IMR-90 (cell line): ENCODE measurements around the gene DIAPH2.

Source experiments
- BHLHE40 ChIP-seq: fragments of 150-350 bp; IDR thresholded peaks from 2 replicates; pipeline ENCODE4 v1.6.1; 2016; ENCODE audit warnings: mild to moderate bottlenecking, low read depth, low read length
- CEBPB ChIP-seq: IDR thresholded peaks from 2 replicates; pipeline ENCODE4 v1.6.1; 2012; ENCODE audit warnings: low read depth, low read length, improper control_type of control experiment
- FOS ChIP-seq: fragments of 150-350 bp; IDR thresholded peaks from 2 replicates; pipeline ENCODE4 v1.6.1; 2016; ENCODE audit warnings: low read depth, low read length
- MAFK ChIP-seq: IDR thresholded peaks from 2 replicates; pipeline ENCODE4 v1.6.1; 2012; ENCODE audit warnings: low read depth, low read length, improper control_type of control experiment
- MAZ ChIP-seq: IDR thresholded peaks from 2 replicates; pipeline ENCODE4 v1.6.1; 2012; ENCODE audit warnings: low read depth, mild to moderate bottlenecking, low read length, improper control_type of control experiment, moderate library complexity, borderline replicate concordance
- POLR2A ChIP-seq: IDR thresholded peaks from 2 replicates; pipeline ENCODE4 v1.6.1; 2012; ENCODE audit warnings: mild to moderate bottlenecking, low read depth, low read length
- RAD21 ChIP-seq: IDR thresholded peaks from 2 replicates; pipeline ENCODE4 v1.6.1; 2012; ENCODE audit warnings: low read length, improper control_type of control experiment
- RFX5 ChIP-seq: IDR thresholded peaks from 2 replicates; pipeline ENCODE4 v1.8.0; 2012; ENCODE audit warnings: low read depth, mild to moderate bottlenecking, low read length, moderate library complexity
- TF ChIP-seq, protein P1 (sequence below): conservative IDR thresholded peaks from 2 replicates; pipeline ENCODE4 v1.5.1; 2012; ENCODE audit warnings: mild to moderate bottlenecking, low read depth, low read length, improper control_type of control experiment
- TF ChIP-seq, protein P2 (sequence below): fragments of 150-350 bp; IDR thresholded peaks from 2 replicates; pipeline ENCODE4 v1.6.1; 2016; ENCODE audit warnings: low read depth, mild to moderate bottlenecking, low read length, moderate library complexity, borderline replicate concordance
- TF ChIP-seq, protein P3 (sequence below): fragments of 150-350 bp; IDR thresholded peaks from 2 replicates; pipeline ENCODE4 v1.6.1; 2017; ENCODE audit warnings: mild to moderate bottlenecking, antibody characterized with exemption, low read length, low read depth

DNA sequence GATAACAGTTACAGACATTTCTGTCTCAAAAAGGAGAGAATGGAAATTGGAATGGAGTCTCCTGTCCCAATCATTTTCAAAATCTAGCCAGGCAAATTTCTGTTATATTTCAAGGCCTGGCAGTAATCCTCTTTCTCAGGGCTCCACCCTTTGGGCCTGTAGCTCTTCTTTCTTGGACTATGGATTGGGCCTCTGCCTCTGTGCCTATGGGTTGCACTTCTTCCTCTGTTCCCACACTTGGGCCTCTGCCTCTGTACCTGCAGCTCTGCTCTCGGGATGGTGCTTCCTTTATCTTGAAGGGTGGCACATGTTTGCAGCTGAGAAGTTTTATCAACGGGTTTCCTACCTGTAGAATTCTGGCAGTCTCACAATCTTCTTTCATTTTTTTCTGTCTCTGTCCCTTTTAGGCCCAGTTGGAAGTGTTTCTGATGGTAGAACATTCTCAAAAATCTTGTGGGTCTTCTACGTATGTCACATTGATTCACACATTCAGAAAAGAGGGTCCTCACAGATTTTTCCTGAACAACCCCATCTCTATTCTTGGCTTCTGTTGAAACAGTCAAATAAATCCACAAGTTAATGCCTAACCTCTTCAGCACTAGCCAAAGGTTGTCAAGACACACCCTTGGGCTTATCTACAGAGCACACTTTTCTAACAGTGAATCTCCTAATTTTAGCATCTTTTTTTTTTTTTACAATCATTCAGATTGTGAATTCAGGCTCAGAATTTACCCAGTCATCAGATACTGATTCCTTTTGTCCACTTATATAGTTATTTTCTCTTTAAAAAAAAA lies 918.0 kb downstream of the DIAPH2 start:
- TF ChIP-seq POLR2A (no peak), RFX5 (no peak), BHLHE40 (no peak), MAFK (no peak), CEBPB (no peak), RAD21 (no peak), MAZ (no peak), FOS (no peak)
- TF ChIP-seq, protein P1, sequence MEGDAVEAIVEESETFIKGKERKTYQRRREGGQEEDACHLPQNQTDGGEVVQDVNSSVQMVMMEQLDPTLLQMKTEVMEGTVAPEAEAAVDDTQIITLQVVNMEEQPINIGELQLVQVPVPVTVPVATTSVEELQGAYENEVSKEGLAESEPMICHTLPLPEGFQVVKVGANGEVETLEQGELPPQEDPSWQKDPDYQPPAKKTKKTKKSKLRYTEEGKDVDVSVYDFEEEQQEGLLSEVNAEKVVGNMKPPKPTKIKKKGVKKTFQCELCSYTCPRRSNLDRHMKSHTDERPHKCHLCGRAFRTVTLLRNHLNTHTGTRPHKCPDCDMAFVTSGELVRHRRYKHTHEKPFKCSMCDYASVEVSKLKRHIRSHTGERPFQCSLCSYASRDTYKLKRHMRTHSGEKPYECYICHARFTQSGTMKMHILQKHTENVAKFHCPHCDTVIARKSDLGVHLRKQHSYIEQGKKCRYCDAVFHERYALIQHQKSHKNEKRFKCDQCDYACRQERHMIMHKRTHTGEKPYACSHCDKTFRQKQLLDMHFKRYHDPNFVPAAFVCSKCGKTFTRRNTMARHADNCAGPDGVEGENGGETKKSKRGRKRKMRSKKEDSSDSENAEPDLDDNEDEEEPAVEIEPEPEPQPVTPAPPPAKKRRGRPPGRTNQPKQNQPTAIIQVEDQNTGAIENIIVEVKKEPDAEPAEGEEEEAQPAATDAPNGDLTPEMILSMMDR: no peak
- TF ChIP-seq, protein P2, sequence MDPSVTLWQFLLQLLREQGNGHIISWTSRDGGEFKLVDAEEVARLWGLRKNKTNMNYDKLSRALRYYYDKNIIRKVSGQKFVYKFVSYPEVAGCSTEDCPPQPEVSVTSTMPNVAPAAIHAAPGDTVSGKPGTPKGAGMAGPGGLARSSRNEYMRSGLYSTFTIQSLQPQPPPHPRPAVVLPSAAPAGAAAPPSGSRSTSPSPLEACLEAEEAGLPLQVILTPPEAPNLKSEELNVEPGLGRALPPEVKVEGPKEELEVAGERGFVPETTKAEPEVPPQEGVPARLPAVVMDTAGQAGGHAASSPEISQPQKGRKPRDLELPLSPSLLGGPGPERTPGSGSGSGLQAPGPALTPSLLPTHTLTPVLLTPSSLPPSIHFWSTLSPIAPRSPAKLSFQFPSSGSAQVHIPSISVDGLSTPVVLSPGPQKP: no peak
- TF ChIP-seq, protein P3, sequence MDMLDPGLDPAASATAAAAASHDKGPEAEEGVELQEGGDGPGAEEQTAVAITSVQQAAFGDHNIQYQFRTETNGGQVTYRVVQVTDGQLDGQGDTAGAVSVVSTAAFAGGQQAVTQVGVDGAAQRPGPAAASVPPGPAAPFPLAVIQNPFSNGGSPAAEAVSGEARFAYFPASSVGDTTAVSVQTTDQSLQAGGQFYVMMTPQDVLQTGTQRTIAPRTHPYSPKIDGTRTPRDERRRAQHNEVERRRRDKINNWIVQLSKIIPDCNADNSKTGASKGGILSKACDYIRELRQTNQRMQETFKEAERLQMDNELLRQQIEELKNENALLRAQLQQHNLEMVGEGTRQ: no peak
